HEK293 (cell line): Measurements from ENCODE around the gene OR52K2.

Source experiments
- CTCF ChIA-PET: fragments of 350-600 bp; formaldehyde crosslinking; extraction: SDS; loops from one replicate; lab custom pipeline; 2021; ENCODE audit warnings: antibody characterized with exemption; lab: Yijun Ruan, JAX
- POLR2A ChIA-PET: fragments of 300-600 bp; formaldehyde crosslinking; extraction: SDS; loops from one replicate; lab custom pipeline; 2020; ENCODE audit warnings: antibody characterized with exemption, inconsistent platforms; lab: Yijun Ruan, JAX
- H3K27ac ChIP-seq: fragments of 200-500 bp; sonication (Bioruptor generic); 2 replicates; pipeline ENCODE4 v1.5.1; 2014; ENCODE audit warnings: low read depth, low read length, control low read depth, inconsistent platforms; ENCODE audit errors: extremely low read depth
- H3K36me3 ChIP-seq, 2 experiments: fragments of 200-500 bp in 1 of 2; sonication (Bioruptor generic) in 1 of 2; 1 replicate in 1 of 2; 2 replicates in 1 of 2; pipeline ENCODE4 v1.5.1; 2014 to 2017; ENCODE audit warnings: inconsistent platforms in 2 of 2, low read length in 2 of 2; ENCODE audit not compliant: control insufficient read depth in 2 of 2, insufficient read depth in 1 of 2
- H3K4me1 ChIP-seq: fragments of 200-500 bp; sonication (Bioruptor generic); 2 replicates; pipeline ENCODE4 v1.5.1; 2014; ENCODE audit warnings: mild to moderate bottlenecking, low read length, inconsistent platforms; ENCODE audit not compliant: control insufficient read depth, insufficient read depth
- H3K4me3 ChIP-seq: 2 replicates; pipeline ENCODE4 v1.5.1; 2011; ENCODE audit warnings: low read depth, mild to moderate bottlenecking, control low read depth, low read length, moderate library complexity
- H3K9me3 ChIP-seq: fragments of 200-500 bp; sonication (Bioruptor generic); 2 replicates; pipeline ENCODE4 v1.5.1; 2014; ENCODE audit warnings: low read depth, low read length, inconsistent platforms; ENCODE audit not compliant: control insufficient read depth, insufficient read depth
- SP3 ChIP-seq: fragments of 450-650 bp; formaldehyde crosslinking; IDR thresholded peaks from 2 replicates; pipeline ENCODE4 v1.5.1; 2016; ENCODE audit warnings: missing biosample characterization, missing genetic modification characterization
- ZBTB17 ChIP-seq: fragments of 450-650 bp; formaldehyde crosslinking; IDR thresholded peaks from 2 replicates; pipeline ENCODE4 v1.5.1; 2016; ENCODE audit warnings: missing biosample characterization, missing genetic modification characterization
- ZBTB20 ChIP-seq: fragments of 450-650 bp; formaldehyde crosslinking; IDR thresholded peaks from 2 replicates; pipeline ENCODE4 v1.5.1; 2016; ENCODE audit warnings: missing biosample characterization, missing genetic modification characterization
- ZBTB44 ChIP-seq: fragments of 450-650 bp; IDR thresholded peaks from 2 replicates; pipeline ENCODE4 v1.5.1; 2018; ENCODE audit warnings: missing biosample characterization, mild to moderate bottlenecking, missing genetic modification characterization
- ZNF140 ChIP-seq: fragments of 450-650 bp; formaldehyde crosslinking; IDR thresholded peaks from 2 replicates; pipeline ENCODE4 v1.5.1; 2016; ENCODE audit warnings: missing biosample characterization, missing genetic modification characterization
- ZNF157 ChIP-seq: fragments of 450-650 bp; formaldehyde crosslinking; IDR thresholded peaks from 2 replicates; pipeline ENCODE4 v1.5.1; 2016; ENCODE audit warnings: missing biosample characterization, missing genetic modification characterization
- ZNF24 ChIP-seq: fragments of 450-650 bp; formaldehyde crosslinking; IDR thresholded peaks from 2 replicates; pipeline ENCODE4 v1.5.1; 2016; ENCODE audit warnings: missing biosample characterization, missing genetic modification characterization
- ZNF324 ChIP-seq: fragments of 450-650 bp; formaldehyde crosslinking; IDR thresholded peaks from 2 replicates; pipeline ENCODE4 v1.5.1; 2016; ENCODE audit warnings: missing biosample characterization, missing genetic modification characterization
- ZNF426 ChIP-seq: fragments of 450-650 bp; formaldehyde crosslinking; IDR thresholded peaks from 2 replicates; pipeline ENCODE4 v1.5.1; 2017; ENCODE audit warnings: missing biosample characterization, missing genetic modification characterization, mild to moderate bottlenecking, inconsistent platforms, moderate library complexity
- ZNF530 ChIP-seq: fragments of 450-650 bp; formaldehyde crosslinking; IDR thresholded peaks from 2 replicates; pipeline ENCODE4 v1.5.1; 2016; ENCODE audit warnings: low read depth, missing biosample characterization, missing genetic modification characterization
- ZNF571 ChIP-seq: fragments of 450-650 bp; formaldehyde crosslinking; IDR thresholded peaks from 2 replicates; pipeline ENCODE4 v1.5.0; 2017; ENCODE audit warnings: missing biosample characterization, missing genetic modification characterization
- ZNF600 ChIP-seq: fragments of 450-650 bp; formaldehyde crosslinking; IDR thresholded peaks from 2 replicates; pipeline ENCODE4 v1.5.1; 2016; ENCODE audit warnings: missing biosample characterization, missing genetic modification characterization
- ZNF701 ChIP-seq: fragments of 450-650 bp; formaldehyde crosslinking; IDR thresholded peaks from 2 replicates; pipeline ENCODE4 v1.5.1; 2016; ENCODE audit warnings: missing biosample characterization, missing genetic modification characterization
- ZNF785 ChIP-seq: fragments of 450-650 bp; formaldehyde crosslinking; IDR thresholded peaks from 2 replicates; pipeline ENCODE4 v1.5.1; 2016; ENCODE audit warnings: missing biosample characterization, missing genetic modification characterization
- TF ChIP-seq, protein P1 (sequence below): sonication (generic); formaldehyde crosslinking; IDR thresholded peaks from 2 replicates; pipeline ENCODE4 v1.8.1; 2022; ENCODE audit warnings: mild to moderate bottlenecking, moderate library complexity, missing genetic modification reagents
- TF ChIP-seq, protein P2 (sequence below): fragments of 450-650 bp; formaldehyde crosslinking; IDR thresholded peaks from 2 replicates; pipeline ENCODE4 v1.5.1; 2016; ENCODE audit warnings: missing biosample characterization, missing genetic modification characterization
- TF ChIP-seq, protein P3 (sequence below): fragments of 450-650 bp; formaldehyde crosslinking; IDR thresholded peaks from 2 replicates; pipeline ENCODE4 v1.5.0; 2017; ENCODE audit warnings: missing biosample characterization, missing genetic modification characterization, borderline replicate concordance

Gene OR52K2

DNA sequence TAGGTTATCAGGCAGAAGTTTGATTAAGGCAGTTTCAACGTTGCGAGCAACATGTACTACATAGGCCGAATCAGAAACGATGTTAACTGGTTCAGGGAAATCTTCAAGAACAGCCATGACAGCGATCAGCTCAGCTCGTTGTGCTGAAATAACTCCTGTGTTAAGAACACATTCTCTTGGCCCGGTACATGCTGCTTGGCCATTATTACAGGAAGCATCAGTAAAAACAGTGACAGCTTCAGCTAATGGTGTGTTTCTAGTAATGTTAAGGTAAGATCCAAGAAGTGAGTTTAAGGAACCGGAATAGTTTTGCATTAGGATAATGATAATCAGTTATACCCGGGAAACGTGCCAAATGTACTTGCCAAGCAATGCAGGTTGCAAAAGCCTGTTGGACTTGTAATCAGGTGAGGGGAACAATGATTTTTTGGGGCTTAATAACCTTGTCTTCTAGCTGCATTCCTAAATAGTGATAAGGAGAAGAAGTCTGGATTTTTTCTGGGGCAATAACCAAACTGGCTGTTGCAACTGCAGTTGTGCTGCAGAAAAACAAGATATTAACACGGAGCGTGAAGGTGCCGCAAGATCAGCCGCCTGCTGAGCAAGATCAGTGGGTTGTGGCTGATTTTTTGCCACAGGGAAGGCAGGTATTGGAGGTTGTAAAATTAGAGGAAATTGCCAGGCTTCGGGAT lies 47.6 kb downstream of the OR52K2 start:
- Histone ChIP-seq H3K4me3 (no peak overlapping the region), H3K27ac (no peak overlapping the region), H3K9me3 (no peaks in the 10 kb centered on the region), H3K36me3 (no peaks in the 10 kb centered on the region), H3K4me1 (no peaks in the 10 kb centered on the region)
- TF ChIP-seq ZNF701 (no peak), ZNF24 (tag by site-specific recombination) (no peak), ZNF600 (tag by site-specific recombination) (no peak), ZNF571 (tag by site-specific recombination) (no peak), ZBTB17 (tag by site-specific recombination) (no peak), SP3 (tag by site-specific recombination) (no peak), ZNF426 (tag by site-specific recombination) (no peak), ZNF785 (no peak), ZNF324 (no peak), ZBTB44 (no peak), ZNF157 (tag by site-specific recombination) (no peak), ZBTB20 (tag by site-specific recombination) (no peak), ZNF140 (no peak), ZNF530 (tag by site-specific recombination) (no peak)
- TF ChIP-seq, protein P1, sequence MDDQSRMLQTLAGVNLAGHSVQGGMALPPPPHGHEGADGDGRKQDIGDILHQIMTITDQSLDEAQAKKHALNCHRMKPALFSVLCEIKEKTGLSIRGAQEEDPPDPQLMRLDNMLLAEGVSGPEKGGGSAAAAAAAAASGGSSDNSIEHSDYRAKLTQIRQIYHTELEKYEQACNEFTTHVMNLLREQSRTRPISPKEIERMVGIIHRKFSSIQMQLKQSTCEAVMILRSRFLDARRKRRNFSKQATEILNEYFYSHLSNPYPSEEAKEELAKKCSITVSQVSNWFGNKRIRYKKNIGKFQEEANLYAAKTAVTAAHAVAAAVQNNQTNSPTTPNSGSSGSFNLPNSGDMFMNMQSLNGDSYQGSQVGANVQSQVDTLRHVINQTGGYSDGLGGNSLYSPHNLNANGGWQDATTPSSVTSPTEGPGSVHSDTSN (CRISPR knock-in tag): no peak
- TF ChIP-seq, protein P2, sequence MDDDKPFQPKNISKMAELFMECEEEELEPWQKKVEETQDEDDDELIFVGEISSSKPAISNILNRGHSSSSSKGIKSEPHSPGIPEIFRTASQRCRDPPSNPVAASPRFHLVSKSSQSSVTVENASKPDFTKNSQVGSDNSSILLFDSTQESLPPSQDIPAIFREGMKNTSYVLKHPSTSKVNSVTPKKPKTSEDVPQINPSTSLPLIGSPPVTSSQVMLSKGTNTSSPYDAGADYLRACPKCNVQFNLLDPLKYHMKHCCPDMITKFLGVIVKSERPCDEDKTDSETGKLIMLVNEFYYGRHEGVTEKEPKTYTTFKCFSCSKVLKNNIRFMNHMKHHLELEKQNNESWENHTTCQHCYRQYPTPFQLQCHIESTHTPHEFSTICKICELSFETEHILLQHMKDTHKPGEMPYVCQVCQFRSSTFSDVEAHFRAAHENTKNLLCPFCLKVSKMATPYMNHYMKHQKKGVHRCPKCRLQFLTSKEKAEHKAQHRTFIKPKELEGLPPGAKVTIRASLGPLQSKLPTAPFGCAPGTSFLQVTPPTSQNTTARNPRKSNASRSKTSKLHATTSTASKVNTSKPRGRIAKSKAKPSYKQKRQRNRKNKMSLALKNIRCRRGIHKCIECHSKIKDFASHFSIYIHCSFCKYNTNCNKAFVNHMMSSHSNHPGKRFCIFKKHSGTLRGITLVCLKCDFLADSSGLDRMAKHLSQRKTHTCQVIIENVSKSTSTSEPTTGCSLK (tag by site-specific recombination): no peak
- TF ChIP-seq, protein P3, sequence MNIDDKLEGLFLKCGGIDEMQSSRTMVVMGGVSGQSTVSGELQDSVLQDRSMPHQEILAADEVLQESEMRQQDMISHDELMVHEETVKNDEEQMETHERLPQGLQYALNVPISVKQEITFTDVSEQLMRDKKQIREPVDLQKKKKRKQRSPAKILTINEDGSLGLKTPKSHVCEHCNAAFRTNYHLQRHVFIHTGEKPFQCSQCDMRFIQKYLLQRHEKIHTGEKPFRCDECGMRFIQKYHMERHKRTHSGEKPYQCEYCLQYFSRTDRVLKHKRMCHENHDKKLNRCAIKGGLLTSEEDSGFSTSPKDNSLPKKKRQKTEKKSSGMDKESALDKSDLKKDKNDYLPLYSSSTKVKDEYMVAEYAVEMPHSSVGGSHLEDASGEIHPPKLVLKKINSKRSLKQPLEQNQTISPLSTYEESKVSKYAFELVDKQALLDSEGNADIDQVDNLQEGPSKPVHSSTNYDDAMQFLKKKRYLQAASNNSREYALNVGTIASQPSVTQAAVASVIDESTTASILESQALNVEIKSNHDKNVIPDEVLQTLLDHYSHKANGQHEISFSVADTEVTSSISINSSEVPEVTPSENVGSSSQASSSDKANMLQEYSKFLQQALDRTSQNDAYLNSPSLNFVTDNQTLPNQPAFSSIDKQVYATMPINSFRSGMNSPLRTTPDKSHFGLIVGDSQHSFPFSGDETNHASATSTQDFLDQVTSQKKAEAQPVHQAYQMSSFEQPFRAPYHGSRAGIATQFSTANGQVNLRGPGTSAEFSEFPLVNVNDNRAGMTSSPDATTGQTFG (tag by site-specific recombination): no peak
- ChIA-PET CTCF (interaction anchor here (5.8 kb wide), 1 partner anchor 310 kb away, joined by 87 read pairs; no protein-coding TSS in a partner anchor), POLR2A (no interaction called here)
